Measurements from ENCODE around the gene IL1RAPL1.

The IL1RAPL1 gene

DNA sequence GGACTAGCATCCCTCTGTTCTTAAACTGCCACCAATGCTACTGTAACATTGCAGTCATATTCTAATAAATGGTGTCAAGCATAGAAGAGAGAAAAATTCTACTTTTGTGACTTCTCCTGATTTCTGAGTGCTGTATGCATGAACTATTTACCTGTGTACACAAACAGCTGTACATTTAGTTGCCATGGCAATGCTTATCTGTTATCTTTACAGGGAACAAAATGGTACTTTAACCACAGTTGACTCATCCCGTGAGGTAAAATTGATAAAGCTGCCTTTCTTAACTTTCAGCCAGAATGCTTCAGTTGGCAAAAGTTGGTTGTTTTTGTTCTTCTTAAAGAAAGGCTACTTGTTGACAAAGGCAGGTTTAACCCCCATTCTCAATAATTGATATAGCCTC, 1040.6 kb downstream of the IL1RAPL1 start:
- no peak for DNase-seq (ENCODE audit: low read depth in 2 of 2, low spot score in 1 of 2)

DNA sequence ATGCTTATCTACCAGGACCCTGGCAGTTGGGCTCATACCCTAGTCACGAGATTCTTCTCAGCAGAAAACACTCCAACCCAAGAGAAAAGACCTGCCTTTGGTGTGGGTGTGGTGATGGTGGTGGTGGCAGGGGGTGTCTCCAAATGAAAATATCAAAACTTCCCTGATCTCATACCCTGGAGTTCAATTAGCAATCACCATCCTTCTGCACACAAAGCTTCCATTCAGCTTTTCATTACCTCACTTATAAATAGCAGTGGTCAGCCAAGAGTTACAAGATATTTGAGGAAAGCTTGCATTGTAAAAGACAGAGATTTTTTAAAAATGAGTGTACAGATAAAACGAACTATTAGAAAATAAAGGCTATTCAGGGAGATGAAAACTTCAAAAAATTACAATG, 1047.3 kb downstream of the IL1RAPL1 start:
- DNase-seq (ENCODE audit: low read depth in 2 of 2, low spot score in 1 of 2), result no peak

DNA sequence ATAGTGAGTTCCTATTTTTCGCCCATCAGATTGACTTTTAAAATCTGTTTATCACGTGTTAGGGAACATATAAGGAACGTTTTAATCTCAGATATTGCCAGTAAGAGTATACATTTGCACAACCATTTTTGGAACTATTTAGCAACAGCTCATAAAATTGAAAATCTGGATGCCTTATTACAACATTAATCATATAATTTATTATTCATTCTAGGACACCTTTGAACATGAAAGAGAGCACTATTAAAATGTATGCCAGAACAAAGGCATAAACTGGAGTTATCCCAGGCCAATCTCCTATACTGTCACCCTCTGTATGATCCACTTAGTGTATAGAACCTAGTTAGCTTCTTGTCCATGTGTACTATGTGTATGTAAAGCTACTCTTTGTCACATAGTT, 1049.1 kb downstream of the IL1RAPL1 start:
- DNase-seq (ENCODE audit: low read depth in 2 of 2, low spot score in 1 of 2), result no peak

- DNase-seq (ENCODE audit: low read depth in 2 of 2, low spot score in 1 of 2), result no peak
These were observed 1052.9 kb downstream of the IL1RAPL1 start for GRCh38 chrX:29640106-29640505.

- DNase-seq (ENCODE audit: low read depth in 2 of 2, low spot score in 1 of 2), result no peak
These were observed 1054.2 kb downstream of the IL1RAPL1 start for GRCh38 chrX:29641461-29641860.

- no peak for DNase-seq (ENCODE audit: low read depth in 2 of 2, low spot score in 1 of 2)
These were observed 1055.9 kb downstream of the IL1RAPL1 start for GRCh38 chrX:29643181-29643580.

GRCh38 chrX:29648161-29648560, 1060.9 kb downstream of the IL1RAPL1 start:
- DNase-seq (ENCODE audit: low read depth in 2 of 2, low spot score in 1 of 2), result no peak

GRCh38 chrX:29652484-29652883, 1065.2 kb downstream of the IL1RAPL1 start:
- no peak for DNase-seq (ENCODE audit: low read depth in 2 of 2, low spot score in 1 of 2)

DNA sequence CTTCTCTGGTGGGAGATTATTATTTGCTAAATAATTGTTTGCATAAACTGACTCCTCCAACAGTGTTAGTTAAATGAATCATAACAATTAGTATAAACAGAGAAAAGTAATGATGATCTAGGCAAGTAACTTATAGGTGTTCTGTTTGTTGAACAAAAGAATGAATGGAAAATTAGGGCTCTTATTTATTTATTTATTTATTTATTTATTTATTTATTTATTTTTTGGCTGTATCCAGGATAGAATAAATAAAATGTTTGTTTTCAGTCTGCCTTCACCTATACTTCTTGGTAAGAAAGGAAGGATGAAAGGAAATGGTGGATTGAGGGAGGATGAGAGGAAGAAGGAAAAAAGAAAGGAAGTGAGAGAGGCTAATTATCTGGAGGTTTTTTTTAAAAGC, 1066.5 kb downstream of the IL1RAPL1 start:
- no peak for DNase-seq (ENCODE audit: low read depth in 2 of 2, low spot score in 1 of 2)

DNA sequence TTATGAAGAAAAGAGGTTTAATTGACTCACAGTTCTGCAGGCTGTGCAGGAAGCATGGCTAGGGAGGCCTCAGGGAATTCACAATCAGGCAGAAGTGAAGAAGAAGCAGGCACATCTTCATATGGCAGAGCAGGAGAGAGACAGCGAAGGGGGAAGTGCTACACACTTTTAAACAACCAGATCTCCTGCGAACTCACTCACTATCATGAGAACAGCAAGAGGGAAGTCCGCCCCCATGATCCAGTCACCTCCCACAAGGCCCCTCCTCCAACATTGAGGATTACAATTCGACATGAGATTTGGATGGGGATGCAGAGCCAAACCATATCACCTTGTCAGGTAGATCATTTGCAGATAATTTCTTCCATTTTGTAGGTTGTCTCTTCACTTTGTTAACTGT, 1072.7 kb downstream of the IL1RAPL1 start:
- DNase-seq (ENCODE audit: low read depth in 2 of 2, low spot score in 1 of 2), result no peak

- DNase-seq (ENCODE audit: low read depth in 2 of 2, low spot score in 1 of 2), result no peak
These were observed 1074.0 kb downstream of the IL1RAPL1 start for GRCh38 chrX:29661290-29661689.

DNA sequence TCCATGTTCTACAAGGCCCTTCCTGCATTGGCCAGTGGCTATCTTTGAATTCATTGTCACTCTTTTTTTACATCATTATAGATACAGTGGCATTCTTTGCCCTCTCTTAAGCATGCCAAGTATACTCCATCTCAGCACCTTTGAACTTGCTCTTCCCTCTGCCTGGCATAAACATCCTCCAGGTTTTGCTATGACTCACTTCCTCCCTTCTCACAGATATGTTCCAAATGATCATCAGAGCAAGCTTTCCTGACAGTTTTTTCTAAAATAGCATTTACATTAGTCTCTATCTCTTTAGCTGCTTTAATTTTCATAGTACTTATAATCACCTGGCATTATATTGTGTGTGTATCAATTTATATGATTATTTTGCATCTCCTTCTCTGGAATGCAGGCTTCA, 1074.9 kb downstream of the IL1RAPL1 start:
- no peak for DNase-seq (ENCODE audit: low read depth in 2 of 2, low spot score in 1 of 2)

DNA sequence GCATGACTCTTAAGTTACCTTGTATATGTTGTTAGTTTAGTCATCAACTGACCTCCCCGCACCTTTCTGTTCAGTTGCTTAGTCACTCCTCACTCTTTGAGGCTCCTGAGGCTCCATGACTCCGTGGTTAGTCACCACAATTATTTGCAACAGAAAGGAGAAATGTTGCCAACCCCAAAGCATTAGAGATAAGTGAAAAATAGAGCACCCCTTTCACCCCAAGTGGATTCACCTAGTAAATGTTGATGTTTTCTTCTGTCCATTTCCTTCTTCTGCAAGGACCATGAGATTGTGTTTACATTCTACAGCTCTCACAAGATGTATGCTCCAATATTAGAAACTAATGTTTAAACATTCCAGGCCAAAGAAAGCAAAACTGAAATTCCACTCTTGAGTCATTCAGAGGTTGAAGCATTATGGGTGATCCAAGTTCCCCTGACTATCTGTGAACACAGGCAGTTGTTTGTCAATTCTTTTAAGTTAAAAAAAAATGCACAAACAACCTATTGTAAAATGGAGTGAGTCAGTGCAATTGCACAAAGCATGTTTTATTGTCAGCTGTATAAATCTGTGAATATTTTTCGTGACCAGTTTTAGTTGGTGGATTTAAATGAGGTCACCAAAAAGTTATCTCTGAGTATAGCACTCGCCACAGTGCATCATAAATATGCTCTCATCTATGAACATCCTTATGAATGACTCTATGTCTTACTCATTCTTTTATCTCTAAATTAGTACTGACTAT, 1075.7 kb downstream of the IL1RAPL1 start:
- no peak for DNase-seq (ENCODE audit: low read depth in 2 of 2, low spot score in 1 of 2)

GRCh38 chrX:29665532-29665931, 1078.3 kb downstream of the IL1RAPL1 start:
- DNase-seq (ENCODE audit: low read depth in 2 of 2, low spot score in 1 of 2), result no peak

DNA sequence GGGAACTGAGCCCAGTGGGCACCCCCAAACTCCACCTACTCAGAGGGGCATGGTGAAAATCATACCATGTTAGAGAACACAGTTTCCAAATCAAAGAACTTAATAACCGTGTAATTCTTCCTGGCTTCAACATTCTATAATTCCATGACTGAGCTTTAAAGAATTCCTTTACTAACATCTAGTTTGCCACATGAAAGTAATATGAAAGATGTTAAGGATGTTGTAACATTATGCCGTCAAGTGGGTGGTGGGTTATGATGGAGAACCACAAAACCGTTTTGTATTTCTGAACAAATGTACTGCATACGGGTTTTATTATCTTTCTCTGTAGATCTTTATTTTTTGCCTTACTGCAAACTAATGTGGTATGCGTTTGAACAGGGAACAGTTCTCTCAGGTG, 1079.1 kb downstream of the IL1RAPL1 start:
- DNase-seq (ENCODE audit: low read depth in 2 of 2, low spot score in 1 of 2), result no peak

DNA sequence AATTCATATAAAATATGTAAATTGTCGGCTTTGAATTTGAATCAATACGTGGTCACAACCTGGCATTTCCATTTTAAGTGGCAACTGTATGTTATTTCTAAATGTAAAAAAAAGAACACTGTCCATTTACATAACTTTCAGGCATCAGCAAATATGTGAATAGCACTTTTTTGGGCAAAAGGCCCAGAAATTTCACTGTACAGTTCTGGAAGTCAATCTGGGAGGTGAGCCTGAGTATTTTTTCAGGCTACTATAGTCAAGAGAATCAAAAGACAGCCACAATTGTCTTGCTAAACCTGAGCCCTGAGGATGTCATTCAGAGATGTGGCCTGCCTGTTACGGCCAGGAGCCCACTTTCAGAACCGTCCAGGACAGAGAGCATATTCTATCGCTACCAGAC, 1084.2 kb downstream of the IL1RAPL1 start:
- no peak for DNase-seq (ENCODE audit: low read depth in 2 of 2, low spot score in 1 of 2)

GRCh38 chrX:29687687-29688086, 1100.4 kb downstream of the IL1RAPL1 start:
- no peak for DNase-seq (ENCODE audit: low read depth in 2 of 2, low spot score in 1 of 2)

DNA sequence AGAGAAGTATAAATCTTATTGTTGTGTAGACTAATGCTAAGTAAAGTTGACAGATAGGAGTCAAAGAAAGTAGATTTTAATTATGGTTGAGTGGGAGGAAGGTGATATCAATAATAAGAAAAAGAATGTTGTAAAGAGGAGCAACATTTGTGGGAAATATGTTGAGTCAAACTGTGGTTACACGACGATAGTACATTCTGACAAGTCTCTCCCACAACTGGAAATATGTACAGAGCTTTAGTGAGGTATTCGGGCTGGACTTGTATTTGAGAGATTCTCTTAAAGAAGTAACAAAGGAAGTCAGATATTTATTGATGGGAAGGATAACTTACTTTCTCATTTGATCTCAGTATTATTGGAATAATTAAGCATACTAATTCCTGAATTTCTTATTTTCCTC, 1102.8 kb downstream of the IL1RAPL1 start:
- no peak for DNase-seq (ENCODE audit: low read depth in 2 of 2, low spot score in 1 of 2)

DNA sequence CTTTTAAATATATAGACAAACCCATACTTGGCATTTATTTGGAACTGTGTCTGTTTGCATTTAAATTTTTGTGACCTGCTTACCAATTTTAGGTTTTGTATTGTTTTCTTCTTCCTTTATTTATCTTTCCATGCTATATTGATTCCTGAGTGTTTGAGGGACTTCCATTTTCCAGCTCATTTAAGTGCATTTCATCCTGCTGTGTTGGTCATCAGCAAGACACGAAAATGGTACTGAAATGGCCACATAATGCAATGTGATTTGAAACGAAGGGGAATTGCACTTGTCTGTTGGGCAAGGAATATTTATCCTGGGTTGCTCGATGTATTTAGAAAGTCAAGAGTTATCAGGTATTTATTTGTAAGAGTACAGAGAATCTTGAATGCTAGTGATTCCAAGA, 1103.8 kb downstream of the IL1RAPL1 start:
- no peak for DNase-seq (ENCODE audit: low read depth in 2 of 2, low spot score in 1 of 2)

DNA sequence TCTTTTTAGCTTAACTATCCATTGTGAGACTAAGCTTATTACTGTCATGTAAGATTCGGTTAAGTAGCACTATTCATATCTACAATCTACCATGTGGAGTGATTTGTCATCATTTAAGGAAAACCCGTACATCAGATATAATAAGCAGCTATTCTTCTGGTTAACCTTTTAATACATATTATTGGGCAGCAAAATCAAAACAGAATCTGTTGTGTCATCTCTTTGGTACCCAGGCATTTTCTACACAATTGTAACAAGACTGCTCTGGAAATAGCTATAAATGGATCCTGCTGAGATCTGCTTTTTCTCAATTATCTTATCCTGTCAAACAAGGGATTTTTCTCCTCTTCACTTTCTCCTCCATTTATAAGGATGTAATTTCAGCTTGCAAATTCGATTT, 1106.7 kb downstream of the IL1RAPL1 start:
- DNase-seq (ENCODE audit: low read depth in 2 of 2, low spot score in 1 of 2), result no peak

DNA sequence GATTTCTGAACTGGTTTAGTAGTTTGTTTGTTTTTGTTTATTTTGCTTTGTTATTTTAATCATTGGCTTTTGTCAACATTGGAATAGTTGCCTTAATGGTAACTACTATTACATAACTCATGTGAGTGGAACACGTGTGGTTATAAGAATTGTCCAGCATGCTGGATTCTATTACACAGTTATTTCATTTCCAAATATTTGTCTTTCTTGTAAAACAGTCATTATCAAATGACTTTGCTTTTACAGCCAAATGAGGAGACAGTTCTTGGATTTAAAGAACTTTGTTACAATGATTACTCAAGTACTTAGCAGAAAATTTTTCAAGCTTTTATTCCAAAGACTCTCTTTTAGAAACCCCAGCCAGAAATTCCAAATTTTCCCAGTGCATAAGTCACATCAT, 1112.0 kb downstream of the IL1RAPL1 start:
- no peak for DNase-seq (ENCODE audit: low read depth in 2 of 2, low spot score in 1 of 2)

DNA sequence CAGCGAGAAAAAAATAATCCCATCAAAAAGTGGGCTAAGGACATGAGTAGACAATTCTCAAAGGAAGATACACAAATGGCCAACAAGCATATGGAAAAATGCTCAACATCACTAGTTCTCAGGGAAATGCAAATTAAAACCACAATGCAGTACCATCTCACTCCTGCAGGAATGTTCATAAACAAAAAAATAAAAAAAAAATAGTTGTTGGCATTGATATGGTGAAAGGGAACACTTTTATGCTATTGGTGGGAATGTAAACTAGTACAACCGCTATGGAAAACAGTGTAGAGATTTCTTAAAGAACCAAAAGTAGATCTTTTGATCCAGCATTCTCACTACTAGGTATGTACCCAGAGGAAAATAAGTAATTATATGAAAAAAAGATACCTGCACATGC, 1119.8 kb downstream of the IL1RAPL1 start:
- no peak for DNase-seq (ENCODE audit: low read depth in 2 of 2, low spot score in 1 of 2)

- no peak for DNase-seq (ENCODE audit: low read depth in 2 of 2, low spot score in 1 of 2)
These were observed 1133.9 kb downstream of the IL1RAPL1 start for GRCh38 chrX:29721152-29721551.

GRCh38 chrX:29724316-29724715, 1137.1 kb downstream of the IL1RAPL1 start:
- no peak for DNase-seq (ENCODE audit: low read depth in 2 of 2, low spot score in 1 of 2)

All from stimulated activated CD8-positive, alpha-beta memory T cell treated with anti-CD3 and anti-CD28 coated beads, Interleukin-4, amount 100 ng/mL, for 1 hour (primary cell).